Astrocyte (in vitro differentiated cells and primary cell): ENCODE measurements around the gene IKBIP.

Source experiments
- CTCF ChIP-seq: IDR thresholded peaks from 2 replicates; pipeline ENCODE4 v1.5.1; 2011; ENCODE audit warnings: low read depth, mild to moderate bottlenecking, inconsistent platforms, low read length, moderate library complexity; ENCODE audit not compliant: insufficient read depth
- EZH2 ChIP-seq: IDR thresholded peaks from 2 replicates; pipeline ENCODE4 v1.6.1; 2012; ENCODE audit warnings: mild to moderate bottlenecking, low read length, inconsistent platforms; ENCODE audit not compliant: insufficient read depth

DNA sequence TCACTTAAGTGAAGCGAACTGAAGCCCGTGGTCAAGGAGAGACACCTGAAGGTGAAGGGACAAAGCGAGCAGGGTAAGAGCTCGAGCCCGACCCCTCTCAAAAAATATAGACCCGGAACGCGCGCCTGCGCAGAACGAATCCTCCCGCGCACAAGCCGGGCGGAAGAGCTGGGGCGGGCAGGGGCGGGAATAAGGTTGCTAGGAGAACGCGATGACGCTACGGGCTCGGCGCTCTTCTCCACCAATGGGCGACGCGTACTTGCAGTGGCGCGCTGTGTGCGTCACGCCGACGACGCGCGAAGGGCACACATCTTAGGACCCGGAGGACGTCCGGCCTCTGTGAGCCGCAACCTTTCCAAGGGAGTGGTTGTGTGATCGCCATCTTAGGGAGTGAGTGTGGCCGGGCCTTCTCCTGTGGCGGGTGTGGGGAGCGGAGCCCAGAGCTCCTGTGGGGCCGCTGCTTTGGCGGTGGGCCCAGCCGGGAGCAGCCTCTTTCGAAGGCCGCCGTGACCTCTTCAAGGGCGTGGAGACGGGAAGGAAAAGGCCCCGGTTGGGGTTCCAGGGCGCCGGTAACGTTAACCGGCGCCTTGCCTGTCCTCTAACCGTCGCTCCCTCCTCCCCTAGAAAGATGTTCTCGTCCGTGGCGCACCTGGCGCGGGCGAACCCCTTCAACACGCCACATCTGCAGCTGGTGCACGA, 51.1 kb downstream of the IKBIP start, which contains the start of gene SLC25A3:
- TF ChIP-seq CTCF (no peak), EZH2 (no peak)
